ENCODE results near the gene C8A. TPM values are rescaled to one million over a fixed set of nuclear protein-coding genes. Genes with fewer than 3 reads are reported as not detected.

Gene C8A
- total RNA-seq, 1 experiment from 2014 or later = not detected

DNA sequence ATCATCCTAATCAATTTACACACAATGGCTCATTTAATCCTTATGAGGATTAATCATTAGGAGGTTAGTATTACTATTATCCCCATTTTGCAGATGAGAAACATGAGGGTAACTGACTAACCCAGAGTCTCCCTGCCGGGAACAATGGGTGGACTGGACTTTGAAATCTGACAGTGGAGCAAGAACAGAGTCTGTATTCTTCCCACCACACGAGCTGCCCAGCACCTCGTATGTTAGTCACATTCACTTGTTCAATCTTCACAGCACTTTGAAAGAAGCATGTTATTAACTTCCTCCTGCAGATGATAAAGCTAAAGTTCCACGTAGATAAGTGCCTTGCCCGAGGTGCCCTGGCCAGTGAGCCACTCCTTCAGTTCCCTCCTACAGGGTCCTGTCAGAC, 98.8 kb downstream of the C8A start:
- Mint-ChIP-seq H3K4me1 (ENCODE audit: low read depth, unreplicated experiment) (no peaks in the 10 kb centered on the region), H3K27me3 (ENCODE audit: unreplicated experiment) (no peaks in the 10 kb centered on the region), H3K9me3 (ENCODE audit: low read depth, unreplicated experiment) (peaks cover 8% of the 10 kb centered on the region), H3K36me3 (ENCODE audit: insufficient read depth, unreplicated experiment) (no peaks in the 10 kb centered on the region), H3K4me3 (ENCODE audit: low read depth, unreplicated experiment) (no peak overlapping the region), H3K27ac (ENCODE audit: unreplicated experiment) (no peak overlapping the region)
- TF ChIP-seq, protein P1, sequence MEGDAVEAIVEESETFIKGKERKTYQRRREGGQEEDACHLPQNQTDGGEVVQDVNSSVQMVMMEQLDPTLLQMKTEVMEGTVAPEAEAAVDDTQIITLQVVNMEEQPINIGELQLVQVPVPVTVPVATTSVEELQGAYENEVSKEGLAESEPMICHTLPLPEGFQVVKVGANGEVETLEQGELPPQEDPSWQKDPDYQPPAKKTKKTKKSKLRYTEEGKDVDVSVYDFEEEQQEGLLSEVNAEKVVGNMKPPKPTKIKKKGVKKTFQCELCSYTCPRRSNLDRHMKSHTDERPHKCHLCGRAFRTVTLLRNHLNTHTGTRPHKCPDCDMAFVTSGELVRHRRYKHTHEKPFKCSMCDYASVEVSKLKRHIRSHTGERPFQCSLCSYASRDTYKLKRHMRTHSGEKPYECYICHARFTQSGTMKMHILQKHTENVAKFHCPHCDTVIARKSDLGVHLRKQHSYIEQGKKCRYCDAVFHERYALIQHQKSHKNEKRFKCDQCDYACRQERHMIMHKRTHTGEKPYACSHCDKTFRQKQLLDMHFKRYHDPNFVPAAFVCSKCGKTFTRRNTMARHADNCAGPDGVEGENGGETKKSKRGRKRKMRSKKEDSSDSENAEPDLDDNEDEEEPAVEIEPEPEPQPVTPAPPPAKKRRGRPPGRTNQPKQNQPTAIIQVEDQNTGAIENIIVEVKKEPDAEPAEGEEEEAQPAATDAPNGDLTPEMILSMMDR (IDR thresholded peaks at IDR 0.05; ENCODE audit: unreplicated experiment) = no peak
- CTCF ChIA-PET = no interaction called here
- intact Hi-C loops (cut with micrococcal nuclease; ENCODE audit: unreplicated experiment) = no loop called here
- no peak for DNase-seq
- no TSS peak for BruUV-seq (replicated peaks)

DNA sequence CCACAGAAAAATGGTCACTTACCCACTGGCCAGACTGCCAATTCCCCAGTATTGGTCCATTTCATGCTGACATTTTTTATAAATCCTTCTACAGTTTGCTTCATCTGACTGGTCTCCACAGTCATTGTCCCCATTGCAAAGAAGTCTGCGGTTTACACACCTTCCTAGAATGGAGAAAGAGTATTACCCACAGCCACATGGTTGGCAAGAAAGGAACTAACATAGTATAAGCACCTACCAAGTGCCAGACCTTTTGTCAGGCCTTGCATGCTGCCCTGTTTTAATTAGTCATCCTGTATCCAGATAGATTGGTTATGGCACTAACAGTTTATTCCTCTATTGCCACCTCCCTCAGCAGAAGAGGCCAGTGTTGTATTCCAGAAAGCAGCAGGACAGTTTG, 100.1 kb downstream of the C8A start:
- BruUV-seq (replicated peaks) = no TSS peak
- no peaks in the 10 kb centered on the region for H3K36me3 Mint-ChIP-seq (ENCODE audit: insufficient read depth, unreplicated experiment)
- CTCF ChIA-PET = no interaction called here
- intact Hi-C loops (cut with micrococcal nuclease; ENCODE audit: unreplicated experiment) = no loop called here
- peaks cover 8% of the 10 kb centered on the region for H3K9me3 Mint-ChIP-seq (ENCODE audit: low read depth, unreplicated experiment)
- DNase-seq = no peak
- TF ChIP-seq, protein P1 (IDR thresholded peaks at IDR 0.05; ENCODE audit: unreplicated experiment) = no peak
- H3K27ac Mint-ChIP-seq (ENCODE audit: unreplicated experiment) = no peak overlapping the region
- no peak overlapping the region for H3K4me3 Mint-ChIP-seq (ENCODE audit: low read depth, unreplicated experiment)
- H3K27me3 Mint-ChIP-seq (ENCODE audit: unreplicated experiment) = no peaks in the 10 kb centered on the region
- H3K4me1 Mint-ChIP-seq (ENCODE audit: low read depth, unreplicated experiment) = no peaks in the 10 kb centered on the region

DNA sequence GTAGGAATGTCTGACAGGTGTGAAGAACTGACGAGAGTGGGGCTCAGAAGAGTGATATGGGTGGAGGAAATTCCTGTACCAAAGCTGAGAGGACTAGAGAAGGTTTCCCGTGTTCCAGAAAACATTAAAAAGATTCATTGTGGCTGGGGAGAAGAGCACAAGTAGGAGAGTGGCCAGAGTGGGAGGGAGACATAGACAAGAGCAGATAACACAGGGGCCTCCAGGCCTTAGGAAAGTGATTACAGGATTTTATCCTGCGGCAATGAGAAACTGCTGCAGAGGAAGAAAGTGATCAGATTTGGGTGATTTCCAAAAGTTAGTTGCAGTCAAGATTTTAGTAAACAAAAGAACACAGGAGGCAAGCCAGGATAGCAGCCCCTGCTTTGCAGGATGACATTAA, 103.3 kb downstream of the C8A start:
- H3K27ac Mint-ChIP-seq (ENCODE audit: unreplicated experiment) = no peak overlapping the region
- H3K4me1 Mint-ChIP-seq (ENCODE audit: low read depth, unreplicated experiment) = no peaks in the 10 kb centered on the region
- intact Hi-C loops (cut with micrococcal nuclease; ENCODE audit: unreplicated experiment) = no loop called here

DNA sequence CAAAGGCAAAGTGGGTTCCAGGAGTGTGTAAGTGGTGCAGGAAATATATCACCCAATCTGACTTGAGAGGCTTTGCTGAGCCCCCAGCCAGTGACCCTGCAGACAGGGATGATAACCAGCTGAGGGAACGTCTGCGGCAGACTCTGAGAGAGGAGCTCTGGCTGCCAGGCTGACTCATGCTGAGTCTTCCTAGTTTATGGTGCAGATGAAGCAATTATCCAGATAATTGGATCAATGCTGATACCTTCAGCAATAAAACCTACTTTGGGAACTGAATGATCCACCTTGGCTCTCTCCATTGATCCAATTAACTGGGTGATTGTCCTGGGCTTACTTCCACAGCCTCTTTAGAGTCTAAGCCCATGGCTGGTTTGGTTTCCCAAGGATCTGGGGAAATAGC, 103.9 kb downstream of the C8A start:
- no peaks in the 10 kb centered on the region for H3K4me1 Mint-ChIP-seq (ENCODE audit: low read depth, unreplicated experiment)
- no peaks in the 10 kb centered on the region for H3K36me3 Mint-ChIP-seq (ENCODE audit: insufficient read depth, unreplicated experiment)
- DNase-seq = no peak
- H3K4me3 Mint-ChIP-seq (ENCODE audit: low read depth, unreplicated experiment) = no peak overlapping the region
- no peak overlapping the region for H3K27ac Mint-ChIP-seq (ENCODE audit: unreplicated experiment)
- BruUV-seq (replicated peaks) = no TSS peak
- intact Hi-C loops (cut with micrococcal nuclease; ENCODE audit: unreplicated experiment) = no loop called here
- peaks cover 6% of the 10 kb centered on the region for H3K9me3 Mint-ChIP-seq (ENCODE audit: low read depth, unreplicated experiment)
- TF ChIP-seq, protein P1 (IDR thresholded peaks at IDR 0.05; ENCODE audit: unreplicated experiment) = no peak
- CTCF ChIA-PET = no interaction called here
- H3K27me3 Mint-ChIP-seq (ENCODE audit: unreplicated experiment) = no peaks in the 10 kb centered on the region

More for the DNA sequence above, 103.3 kb downstream of the C8A start:
- Mint-ChIP-seq H3K9me3 (ENCODE audit: low read depth, unreplicated experiment) (peaks cover 6% of the 10 kb centered on the region), H3K36me3 (ENCODE audit: insufficient read depth, unreplicated experiment) (no peaks in the 10 kb centered on the region), H3K4me3 (ENCODE audit: low read depth, unreplicated experiment) (no peak overlapping the region), H3K27me3 (ENCODE audit: unreplicated experiment) (no peaks in the 10 kb centered on the region)
- no peak for DNase-seq
- no TSS peak for BruUV-seq (replicated peaks)
- CTCF ChIA-PET = no interaction called here
- TF ChIP-seq, protein P1 (IDR thresholded peaks at IDR 0.05; ENCODE audit: unreplicated experiment) = no peak

DNA sequence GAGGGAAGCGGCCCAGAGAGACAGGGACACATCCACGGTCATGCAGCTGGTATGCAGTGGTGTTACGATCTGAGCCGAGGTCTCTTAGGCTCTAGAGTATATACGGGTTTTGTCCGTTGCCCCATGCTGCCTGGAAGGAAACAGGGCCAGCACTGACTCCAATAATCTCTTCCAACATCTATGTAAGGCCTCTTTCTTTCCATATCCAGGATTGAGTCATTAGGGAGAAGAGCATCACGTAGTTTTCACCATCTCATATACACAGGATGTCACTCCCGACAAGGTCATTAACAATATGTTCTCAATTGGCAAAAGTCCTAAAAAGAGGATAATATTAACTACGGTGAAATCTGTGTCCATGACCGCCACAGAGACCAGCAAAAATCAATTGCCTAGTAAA, 106.8 kb downstream of the C8A start:
- no peak for DNase-seq
- H3K4me3 Mint-ChIP-seq (ENCODE audit: low read depth, unreplicated experiment) = no peak overlapping the region
- H3K27me3 Mint-ChIP-seq (ENCODE audit: unreplicated experiment) = no peaks in the 10 kb centered on the region
- H3K9me3 Mint-ChIP-seq (ENCODE audit: low read depth, unreplicated experiment) = peaks cover 9% of the 10 kb centered on the region
- intact Hi-C loops (cut with micrococcal nuclease; ENCODE audit: unreplicated experiment) = no loop called here
- TF ChIP-seq, protein P1 (IDR thresholded peaks at IDR 0.05; ENCODE audit: unreplicated experiment) = no peak
- H3K27ac Mint-ChIP-seq (ENCODE audit: unreplicated experiment) = no peak overlapping the region
- CTCF ChIA-PET = no interaction called here
- H3K36me3 Mint-ChIP-seq (ENCODE audit: insufficient read depth, unreplicated experiment) = no peaks in the 10 kb centered on the region
- BruUV-seq (replicated peaks) = no TSS peak
- H3K4me1 Mint-ChIP-seq (ENCODE audit: low read depth, unreplicated experiment) = no peaks in the 10 kb centered on the region
